HG03103 (cell line): ENCODE data around the gene CANX.
"Not testable (repeated sequence)": the region's sequence is repeated elsewhere in the genome, so short reads cannot be mapped to it uniquely, and the experiment has no call there.

ENCODE experiments used
- ATAC-seq: cut with Tn5 transposase; IDR thresholded peaks from one replicate; pipeline ENCODE4 v1.9.1; 2021; ENCODE audit warnings: low read depth; ENCODE audit not compliant: unreplicated experiment

CANX gene, protein sequence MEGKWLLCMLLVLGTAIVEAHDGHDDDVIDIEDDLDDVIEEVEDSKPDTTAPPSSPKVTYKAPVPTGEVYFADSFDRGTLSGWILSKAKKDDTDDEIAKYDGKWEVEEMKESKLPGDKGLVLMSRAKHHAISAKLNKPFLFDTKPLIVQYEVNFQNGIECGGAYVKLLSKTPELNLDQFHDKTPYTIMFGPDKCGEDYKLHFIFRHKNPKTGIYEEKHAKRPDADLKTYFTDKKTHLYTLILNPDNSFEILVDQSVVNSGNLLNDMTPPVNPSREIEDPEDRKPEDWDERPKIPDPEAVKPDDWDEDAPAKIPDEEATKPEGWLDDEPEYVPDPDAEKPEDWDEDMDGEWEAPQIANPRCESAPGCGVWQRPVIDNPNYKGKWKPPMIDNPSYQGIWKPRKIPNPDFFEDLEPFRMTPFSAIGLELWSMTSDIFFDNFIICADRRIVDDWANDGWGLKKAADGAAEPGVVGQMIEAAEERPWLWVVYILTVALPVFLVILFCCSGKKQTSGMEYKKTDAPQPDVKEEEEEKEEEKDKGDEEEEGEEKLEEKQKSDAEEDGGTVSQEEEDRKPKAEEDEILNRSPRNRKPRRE

DNA sequence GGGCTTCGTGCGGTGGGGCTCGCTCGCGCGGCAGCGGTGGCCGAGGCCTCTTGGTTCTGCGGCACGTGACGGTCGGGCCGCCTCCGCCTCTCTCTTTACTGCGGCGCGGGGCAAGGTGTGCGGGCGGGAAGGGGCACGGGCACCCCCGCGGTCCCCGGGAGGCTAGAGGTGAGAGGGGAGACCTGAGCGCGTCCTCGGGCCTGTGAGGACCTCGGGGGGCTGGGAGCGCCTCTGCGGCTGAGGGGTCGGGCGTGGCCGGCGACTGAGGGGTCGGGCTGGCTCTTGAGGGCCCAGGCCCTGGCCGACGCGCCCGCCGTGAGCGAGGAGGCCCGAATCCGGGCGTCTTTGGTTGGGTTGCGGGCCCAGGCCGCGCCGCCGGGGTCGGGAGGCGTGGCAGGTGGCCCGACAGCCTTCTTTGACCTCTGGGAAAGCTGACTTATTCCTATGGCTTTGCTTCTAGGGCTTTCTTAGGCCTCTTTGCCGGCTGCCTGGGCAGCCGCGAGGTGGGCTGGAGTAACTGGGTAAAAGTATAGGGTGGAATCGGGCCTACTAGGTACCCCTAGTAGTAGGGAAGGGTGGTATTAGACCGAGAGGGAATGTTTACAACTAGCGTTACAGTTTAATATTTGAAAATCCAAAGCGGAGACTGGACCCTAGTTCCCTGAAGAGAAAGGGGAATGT is at the start of gene CANX:
Gene CANX, plus strand, starts transcription at position 33 of the 681 bp plus-strand sequence. CDS start 6,715 bp downstream, outside the sequence.
- ATAC-seq: no peak

DNA sequence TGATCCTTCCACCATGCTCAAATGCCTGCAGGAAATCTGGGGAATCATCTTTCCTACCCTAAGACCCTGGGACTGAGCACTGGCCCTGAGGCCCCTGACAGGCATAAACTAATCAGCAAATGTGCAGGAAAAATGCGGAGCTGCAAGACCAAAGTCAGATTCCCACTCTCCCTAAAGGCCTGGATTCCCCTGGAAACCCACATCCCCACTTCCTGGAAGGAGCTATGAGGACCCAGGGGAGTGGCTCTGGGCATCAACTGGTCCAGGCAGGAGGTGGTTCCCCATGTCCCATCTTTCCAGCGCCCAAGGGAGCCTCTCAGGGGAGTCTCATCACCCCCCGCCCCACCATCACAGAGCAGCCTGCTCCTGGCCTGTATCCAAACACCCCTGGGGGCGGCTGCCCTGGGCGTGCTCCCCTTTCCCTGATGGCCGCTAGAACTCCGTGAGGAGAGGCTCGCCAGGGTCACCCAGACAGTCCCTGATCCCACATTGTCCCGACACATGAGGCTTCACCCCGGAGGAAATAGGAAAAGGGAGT is 49.5 kb upstream of the CANX start:
- not testable (repeated sequence) for ATAC-seq

DNA sequence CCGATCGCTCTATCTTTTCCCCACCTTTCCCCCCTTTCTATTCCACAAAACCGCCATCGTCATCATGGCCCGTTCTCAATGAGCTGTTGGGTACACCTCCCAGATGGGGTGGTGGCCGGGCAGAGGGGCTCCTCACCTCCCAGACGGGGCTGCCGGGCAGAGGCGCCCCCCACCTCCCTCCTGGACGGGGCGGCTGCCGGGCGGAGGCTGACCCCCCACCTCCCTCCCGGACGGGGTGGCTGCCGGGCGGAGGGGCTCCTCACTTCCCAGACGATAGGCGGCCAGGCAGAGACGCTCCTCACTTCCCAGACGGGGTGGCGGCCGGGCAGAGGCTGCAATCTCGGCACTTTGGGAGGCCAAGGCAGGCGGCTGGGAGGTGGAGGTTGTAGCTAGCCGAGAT is 48.5 kb upstream of the CANX start:
- not testable (repeated sequence) for ATAC-seq

DNA sequence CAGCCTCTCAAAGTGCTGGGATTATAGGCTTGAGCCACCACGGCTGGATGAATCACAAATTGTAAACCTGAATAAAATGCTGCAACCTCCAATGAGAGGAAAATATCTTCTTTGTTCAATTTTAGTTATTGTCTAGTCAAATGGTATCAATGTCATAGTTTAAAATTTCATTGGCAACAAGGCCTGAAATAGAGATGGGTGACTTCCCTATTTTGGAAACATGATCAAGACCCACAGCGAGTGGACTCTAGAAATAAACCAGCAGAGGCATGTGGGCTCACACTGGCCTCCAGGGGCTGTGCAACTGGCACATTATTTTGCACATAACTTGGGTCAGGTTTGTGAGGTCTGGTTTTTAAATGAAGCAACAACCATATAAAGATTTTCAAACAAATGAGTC is 45.6 kb upstream of the CANX start:
- ATAC-seq: not testable (repeated sequence)

DNA sequence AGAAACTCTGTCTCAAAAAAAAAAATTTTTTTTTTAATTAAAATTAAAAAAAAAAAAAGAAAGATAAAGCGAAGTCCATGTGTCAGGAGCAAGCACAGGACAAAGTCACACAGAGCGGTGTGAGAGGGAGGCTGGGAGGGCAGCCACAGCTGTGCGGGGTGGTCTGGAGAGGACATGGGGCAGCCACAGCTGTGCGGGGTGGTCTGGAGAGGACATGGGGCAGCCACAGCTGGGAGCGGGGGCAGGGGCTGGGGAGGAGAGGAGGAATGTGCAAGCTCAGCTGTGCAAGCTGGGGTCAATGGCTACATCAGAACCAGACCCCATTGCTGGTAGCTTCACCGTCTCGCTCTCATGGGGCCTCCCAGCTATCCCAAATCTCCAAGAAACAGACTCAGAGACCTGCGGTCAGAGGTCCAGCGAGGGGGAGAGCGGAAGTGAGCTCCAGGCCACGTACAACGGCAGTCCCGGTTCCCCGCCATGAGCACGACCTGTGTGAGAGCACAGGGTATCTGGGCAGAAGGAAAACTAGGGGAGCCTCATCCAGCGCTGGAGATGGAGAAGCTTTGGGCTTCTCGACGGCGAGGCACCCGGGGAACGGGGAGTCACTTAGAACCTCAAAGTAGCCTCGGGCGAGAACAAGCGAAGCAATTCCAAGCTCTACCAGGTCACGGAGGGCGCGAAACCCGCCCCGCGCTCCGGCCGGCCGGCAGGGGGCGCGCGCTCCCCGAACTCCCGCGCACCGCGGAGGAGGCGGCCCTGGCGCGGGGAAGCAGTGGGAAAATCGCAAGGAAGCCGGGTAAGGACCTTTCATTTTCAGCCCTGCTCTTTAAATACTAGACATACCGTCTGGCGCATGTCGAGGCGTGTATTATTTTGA is 41.2 kb upstream of the CANX start:
- ATAC-seq: peak; percentile 86

DNA sequence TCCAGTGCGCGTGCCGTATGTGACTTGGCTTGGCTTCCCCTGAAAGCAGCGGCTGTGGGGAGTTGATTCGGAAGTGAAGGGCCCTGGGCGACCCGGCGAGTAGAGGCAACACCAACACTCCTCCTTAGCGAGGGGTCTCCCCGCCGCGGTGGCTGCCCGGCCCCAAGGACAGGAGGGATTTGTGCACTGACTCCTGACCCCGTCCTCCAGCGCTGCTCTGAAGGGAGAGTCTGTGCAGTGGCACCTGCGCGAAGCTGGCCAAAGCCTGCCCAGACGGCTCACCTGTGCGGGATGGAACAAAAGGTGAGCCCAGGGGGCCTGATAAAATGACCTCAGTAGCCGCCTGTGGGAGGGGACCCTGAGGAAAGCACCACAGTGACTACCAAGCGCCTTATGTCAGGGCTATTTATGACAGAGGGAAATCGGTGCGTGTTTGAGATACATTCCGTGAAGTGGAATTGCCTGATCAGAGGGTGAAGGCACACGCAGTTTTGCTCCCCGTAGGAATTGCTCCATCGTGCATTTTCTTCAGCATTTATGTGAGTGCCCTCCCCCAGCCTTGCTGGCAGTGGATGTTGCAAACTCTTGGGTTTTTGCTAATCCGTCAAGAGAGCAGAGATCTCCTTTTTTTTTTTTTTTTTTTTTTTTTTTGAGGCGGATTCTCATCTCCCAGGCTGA is 40.4 kb upstream of the CANX start:
- peak; percentile 42 for ATAC-seq

DNA sequence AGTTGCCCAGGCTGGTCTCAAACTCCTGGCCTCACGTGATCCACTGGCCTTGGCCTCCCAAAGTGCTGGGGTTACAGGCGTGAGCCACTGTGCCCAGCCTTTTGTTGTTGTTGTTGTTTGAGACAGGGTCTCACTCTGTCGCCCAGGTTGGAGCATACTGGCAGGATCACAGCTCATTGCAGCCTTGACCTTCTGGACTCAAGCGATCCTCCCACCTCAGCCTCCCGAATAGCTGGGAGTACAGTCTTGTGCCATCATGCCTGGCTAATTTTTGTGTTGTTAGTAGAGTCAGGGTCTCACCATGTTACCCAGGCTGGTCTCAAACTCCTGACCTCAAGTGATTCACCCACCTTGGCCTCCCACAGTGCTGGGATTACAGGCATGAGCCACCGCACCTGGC is 37.1 kb upstream of the CANX start:
- not testable (repeated sequence) for ATAC-seq

DNA sequence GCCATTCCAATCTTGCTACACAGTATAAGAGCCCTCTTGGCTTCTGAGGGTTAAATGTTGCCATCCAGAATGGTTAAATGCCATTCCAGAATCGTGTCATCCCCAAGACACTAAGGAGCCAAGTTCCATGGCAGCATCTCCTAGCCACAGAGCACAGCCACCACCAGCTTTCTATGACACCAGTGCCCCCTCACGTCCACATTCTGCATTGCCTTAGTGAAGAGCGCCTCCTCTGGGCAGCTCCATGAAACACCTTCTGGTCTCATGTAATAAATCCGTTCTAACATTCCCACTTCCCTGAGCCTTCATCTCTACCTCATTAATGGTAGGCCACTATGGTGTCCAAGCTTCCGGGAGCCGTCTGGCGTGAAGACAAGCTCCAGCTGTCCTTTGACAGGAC is 30.4 kb upstream of the CANX start:
- ATAC-seq: no peak

DNA sequence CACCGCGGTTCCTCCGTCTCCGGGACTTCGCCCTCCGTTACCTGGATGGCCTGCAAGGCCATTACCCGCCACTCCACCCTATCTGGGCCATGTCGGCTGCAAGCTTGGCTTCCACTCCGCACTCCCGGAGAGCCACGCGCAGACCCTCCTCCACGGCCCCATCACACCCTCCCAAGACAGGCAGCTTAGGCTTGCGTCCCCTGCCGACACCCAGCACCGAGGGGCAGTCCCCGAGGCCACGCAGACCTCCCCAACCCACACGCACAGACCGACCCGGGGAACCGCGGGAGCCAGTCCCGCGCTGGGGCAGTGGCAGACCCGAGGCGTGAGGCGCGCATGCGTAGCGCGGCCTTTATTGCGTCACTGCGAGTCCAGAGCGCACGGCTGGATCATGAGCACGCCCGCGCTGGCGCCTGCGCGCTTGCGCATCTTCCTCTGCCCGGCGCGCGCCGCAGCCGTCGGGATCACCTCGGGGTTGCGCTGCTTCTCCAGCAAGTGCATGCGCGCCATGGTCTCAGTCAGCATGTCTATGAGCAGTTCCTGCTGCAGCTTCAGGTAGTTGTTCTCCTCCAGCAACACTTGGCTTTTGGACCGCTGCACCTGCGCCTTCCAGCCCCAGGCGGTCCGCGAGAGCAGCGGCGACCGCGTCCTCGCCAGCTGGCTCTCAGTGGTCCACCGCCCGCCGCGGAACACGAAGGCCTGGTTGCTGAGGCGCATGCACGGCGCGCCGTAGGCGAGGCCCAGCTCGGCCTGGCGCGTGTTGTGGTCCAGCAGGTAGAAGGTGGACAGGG is 20.3 kb upstream of the CANX start:
- ATAC-seq: peak; percentile 86

DNA sequence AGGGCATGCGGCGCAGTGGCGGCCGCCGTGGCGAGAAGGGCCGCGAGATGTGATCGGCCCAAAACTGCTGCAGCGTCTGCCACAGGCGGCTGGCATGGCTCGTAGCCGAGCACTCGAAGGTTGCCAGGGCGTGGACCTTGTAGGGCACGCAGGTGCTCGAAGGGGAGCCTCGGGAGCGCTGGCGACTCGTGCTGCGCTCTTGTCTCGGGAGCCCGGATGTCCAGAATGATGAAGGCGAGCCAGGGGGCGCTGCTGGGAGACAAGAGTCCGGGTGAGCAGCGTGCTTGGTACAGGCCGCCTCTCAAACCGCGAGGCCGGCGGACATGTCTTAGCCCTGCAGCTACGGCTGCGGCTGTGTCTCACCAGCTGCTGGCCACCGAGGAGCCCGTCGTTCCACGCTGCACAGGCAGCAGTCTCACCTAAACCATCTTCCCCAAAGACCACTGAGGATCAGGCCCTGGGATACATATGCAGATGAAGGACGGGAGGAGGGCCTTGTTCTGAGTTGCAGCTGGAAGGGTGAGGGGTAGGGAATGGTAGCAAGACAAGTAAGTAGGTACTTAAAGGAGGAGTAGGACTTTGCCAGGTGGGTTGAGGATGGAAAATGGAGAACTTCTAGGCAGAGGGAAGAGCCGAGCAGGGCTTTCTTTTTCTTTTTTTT is 19.6 kb upstream of the CANX start:
- ATAC-seq: no peak

DNA sequence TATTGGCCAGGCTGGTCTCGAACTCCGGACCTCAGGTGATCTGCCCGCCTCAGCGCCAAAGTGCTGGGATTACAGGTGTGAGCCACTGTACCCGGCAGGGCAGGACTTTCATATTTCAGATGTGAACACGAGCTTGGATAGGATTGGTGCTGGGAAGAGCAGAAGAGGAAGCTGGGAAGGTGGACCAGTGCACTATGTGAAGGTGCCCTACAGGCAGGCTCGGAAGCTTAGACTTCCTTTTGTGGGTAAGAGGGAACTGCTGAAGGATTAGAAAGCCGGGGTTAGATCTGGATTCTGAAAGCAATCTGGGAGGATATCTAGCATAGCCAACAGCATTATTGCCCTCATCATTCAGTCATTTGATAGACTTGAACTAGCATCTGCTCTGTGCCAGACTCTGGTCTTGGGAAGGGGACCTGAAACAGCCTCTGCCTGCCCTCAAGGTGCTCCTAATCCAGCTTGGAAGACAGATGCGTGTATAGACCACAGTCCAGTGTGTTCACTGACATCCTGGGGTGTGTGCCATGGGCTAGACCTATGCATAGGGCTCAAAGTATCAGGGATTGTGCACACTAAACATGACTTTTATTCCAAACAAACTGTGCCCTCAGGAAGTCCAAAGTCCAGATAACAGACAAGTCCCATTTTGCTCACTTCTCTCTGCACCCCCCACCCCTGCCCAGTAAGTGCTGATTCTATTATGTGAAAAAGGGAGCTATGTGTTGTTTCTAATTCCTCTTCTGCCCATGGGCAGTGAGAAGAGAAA is 18.6 kb upstream of the CANX start:
- no peak for ATAC-seq

DNA sequence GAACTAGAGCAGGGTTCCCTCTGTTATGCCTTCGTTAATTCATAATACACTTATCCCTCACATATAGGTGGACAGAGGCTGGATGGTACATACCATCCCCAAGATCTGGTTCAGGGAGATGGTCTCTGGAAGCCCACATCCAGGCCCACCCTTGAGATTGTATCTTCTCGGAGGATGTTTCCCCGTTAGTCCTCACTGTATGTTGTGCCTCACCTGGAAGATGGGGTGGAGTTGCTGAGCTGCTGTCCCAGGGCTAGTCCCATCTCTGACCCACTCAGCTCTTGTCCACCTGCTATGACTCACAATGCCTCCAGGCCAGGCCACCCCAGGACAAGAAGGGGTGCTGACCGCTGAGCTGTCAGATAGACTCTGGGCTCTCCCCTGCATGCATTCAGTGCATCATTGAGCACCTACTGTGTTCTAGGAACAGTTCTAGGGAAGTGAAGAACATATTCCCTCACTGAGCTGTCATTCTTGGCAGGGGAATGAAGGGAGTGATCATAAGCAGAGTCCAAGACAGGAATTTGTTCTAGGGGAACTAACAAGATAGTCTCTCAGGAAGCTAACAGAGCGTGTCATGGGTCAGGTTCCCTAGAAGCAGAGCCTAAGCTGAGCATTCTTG is 17.9 kb upstream of the CANX start, which contains the start of gene CBY3:
Gene CBY3, minus strand, starts transcription at position 255 of the 622 bp plus-strand sequence. Its CDS starts 116 bp downstream, at position 139.
- ATAC-seq: no peak

DNA sequence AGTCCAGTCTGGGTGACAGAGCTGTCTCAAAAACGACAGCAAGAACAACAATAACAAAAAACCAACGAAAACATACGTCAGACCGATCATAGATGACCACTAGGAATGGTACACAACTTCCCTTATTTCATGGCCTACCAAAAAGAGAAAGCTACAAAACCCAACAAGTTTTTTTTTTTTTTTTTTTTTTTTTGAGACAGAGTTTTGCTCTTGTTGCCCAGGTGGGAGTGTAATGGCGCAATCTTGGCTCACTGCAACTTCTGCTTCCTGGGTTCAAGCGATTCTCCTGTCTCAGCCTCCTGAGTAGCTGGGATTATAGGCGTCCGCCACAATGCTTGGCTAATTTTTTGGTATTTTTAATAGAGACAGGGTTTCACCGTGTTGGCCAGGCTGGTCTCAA is 9.6 kb upstream of the CANX start:
- ATAC-seq: not testable (repeated sequence)

DNA sequence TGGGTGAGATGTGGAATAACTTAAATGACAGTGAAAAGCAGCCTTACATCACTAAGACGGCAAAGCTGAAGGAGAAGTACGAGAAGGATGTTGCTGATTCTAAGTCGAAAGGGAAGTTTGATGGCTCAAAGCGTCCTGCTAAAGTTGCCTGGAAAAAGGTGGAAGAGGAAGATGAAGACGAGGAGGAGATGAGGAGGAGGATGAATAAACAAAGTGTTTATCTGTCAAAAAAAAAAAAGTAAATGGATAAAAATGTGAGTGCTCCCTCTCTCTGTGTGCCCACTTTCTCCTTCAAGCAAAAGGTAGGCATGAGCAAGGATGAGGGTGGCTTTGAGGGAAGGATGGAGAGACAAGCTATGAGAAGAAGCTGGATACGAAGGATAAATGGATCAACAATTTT is 4.2 kb upstream of the CANX start:
- ATAC-seq: no peak

DNA sequence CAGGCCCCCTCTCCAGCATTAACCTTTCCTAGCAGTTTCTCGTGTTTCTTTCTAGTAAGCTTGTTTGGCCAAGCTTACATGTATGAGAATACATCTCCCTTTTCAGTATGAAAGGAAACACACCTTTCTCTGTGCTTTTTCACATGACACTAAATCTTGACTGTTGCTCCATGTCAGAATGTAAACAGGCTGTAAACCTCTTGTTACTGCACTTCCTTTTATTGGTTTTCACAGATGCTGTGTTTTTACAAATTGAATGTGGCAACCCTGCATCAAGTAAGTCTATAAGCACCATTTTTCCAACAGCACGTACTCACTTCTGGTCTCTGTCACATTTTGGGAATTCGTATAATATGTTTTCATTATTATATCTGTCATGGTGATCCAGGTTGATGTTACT is 2.2 kb upstream of the CANX start:
- no peak for ATAC-seq

DNA sequence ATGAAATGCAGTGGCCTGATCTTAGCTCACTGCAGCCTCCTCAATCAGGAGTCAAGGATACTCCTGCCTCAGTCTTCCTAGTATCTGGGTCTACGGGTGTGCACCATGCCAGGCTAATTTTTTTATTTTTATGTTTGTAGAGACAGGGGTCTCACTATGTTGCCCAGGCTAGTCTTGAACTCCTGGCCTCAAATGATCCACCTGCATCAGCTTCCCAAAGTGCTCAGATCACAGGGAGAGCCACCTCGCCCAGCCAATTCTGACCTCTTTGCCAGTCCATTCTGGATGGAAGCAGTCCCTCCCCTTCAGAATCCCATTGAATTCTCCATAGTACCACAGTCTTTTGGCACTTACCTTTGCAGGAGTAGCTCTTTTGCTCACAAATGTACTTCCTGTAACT is 1.7 kb upstream of the CANX start:
- no peak for ATAC-seq

DNA sequence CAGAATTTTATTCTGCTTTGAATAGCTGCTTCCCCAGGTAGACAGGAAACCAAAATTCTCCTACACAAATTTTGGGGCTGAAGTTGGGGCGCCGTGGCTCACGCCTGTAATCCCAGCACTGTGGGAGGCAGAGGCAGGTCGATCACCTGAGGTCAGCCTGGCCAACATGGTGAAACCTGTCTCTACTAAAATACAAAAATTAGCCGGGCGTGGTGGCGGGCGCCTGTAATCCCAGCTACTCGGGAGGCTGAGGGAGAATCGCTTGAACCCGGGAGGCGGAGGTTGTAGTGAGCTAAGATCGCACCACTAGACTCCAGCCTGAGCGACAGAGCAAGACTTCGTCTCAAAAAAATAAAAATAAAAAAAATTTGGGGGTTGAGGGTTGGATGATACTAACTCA is 1.2 kb upstream of the CANX start:
- not testable (repeated sequence) for ATAC-seq
